ENCODE results near the gene ZNF275.

- TF ChIP-seq CTCF (IDR thresholded peaks at IDR 0.05; ENCODE audit: poor library complexity): no peak
- no peak for TF ChIP-seq EZH2 (IDR thresholded peaks at IDR 0.05; ENCODE audit: borderline replicate concordance)
These were observed 53.4 kb downstream of the ZNF275 start for GRCh38 chrX:153387345-153387744.

All from hepatocyte (in vitro differentiated cells).